ENCODE results near the gene MAT2A.
"Not testable (repeated sequence)": the region's sequence is repeated elsewhere in the genome, so short reads cannot be mapped to it uniquely, and the experiment has no call there.

MAT2A gene

DNA sequence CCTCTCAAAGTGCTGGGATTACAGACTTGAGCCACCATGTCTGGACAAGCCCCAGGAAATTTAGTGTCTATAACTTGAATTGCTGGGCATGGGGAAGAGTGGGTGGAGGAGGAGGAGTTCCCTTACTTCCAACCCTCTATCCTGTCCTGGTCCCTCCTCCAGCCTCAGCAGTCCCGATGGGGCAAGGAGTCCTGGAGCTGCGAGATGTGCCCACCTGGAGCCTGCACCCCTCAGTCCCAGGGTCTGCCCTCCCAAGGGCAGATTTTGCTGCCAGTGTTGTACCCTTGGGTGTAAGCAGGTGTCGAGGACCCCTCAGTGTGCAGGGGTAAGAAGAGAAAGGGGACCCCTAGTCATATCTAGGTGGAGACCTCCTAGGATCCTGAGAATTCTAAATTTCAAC, 41.2 kb downstream of the MAT2A start:
- DNase-seq = no peak

- DNase-seq = no peak
Observed at GRCh38 chr2:85582492-85582891, 43.5 kb downstream of the MAT2A start.

DNA sequence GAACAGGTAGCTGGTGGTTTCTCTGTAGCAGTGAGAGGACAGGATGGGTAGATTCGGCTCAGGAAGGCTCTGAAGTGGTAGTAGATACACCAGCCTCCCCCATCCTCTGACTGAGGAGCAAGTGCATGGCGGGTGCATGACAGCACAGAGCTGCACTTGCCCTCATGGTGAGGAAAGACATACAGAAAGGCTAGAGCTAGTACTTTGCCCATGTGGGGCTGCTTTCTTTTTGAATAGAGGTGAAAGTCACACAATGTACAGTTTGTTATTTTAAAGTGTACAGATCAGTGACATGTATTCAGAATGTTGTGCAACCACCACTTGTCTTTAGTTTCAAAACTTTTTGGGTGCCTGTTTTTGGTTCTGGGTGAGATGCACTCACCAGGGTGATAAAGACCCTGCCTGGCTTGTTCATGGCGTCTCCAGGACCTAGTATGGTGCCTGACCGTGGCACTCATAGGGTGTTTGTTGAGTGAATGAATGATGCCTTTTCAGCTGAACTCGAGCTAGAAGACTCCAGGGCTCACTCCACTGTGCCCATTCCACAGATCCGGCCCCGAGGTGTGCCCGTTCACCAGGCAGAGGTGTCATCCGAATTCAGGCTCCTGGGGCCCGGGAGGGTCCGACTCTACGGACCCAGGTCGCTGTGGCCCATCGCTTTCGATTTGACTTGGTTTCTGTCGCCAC, 44.8 kb downstream of the MAT2A start:
- DNase-seq = no peak

DNA sequence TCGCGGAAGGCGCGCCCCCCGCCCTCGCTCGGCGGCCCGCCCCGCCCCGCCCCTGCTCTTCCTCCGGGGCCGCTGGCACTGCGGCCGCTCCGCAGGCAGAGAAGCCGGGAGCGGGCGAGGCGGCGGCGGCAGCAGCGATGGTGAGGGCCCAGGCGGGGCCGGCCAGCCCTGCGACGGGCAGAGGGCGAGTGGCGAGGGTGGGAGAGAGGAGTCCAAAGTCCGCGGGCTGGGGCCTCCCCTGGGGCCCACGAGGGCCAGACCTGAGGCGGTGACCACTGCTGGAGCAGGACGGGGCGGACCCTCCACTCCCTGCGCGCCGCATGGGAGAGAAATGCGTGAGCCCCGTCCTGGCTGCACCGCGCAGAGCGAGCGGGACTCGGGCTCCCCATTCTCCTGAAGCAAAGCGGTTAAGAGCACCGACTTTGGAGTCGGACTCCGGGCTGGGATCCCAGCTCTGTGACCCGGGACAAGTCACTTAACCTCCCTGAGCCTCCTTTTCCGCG, 45.4 kb downstream of the MAT2A start, which contains the start of gene VAMP5:
TSS of gene VAMP5 (plus strand) at position 78 of the 503 bp plus-strand sequence. CDS start at position 138, 60 bp downstream.
- peak; percentile 19 for DNase-seq

GRCh38 chr2:85584857-85585780, 46.2 kb downstream of the MAT2A start:
- DNase-seq = no peak

DNA sequence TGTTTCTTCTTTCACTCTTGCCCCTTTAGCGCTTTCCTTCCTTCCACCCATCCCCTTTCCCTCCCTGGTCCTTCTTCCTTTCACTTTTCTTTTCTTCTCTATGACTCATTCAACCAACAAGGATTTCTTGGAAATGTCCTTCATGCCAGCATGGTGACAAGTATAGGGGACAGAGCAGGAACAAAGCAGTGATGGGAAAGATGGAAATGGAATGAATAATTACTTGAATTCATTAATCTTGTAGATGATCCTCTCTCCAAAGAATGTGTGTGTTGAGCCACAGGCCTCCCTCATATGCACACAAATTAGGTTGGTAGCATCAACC, 46.8 kb downstream of the MAT2A start:
- DNase-seq = no peak

DNA sequence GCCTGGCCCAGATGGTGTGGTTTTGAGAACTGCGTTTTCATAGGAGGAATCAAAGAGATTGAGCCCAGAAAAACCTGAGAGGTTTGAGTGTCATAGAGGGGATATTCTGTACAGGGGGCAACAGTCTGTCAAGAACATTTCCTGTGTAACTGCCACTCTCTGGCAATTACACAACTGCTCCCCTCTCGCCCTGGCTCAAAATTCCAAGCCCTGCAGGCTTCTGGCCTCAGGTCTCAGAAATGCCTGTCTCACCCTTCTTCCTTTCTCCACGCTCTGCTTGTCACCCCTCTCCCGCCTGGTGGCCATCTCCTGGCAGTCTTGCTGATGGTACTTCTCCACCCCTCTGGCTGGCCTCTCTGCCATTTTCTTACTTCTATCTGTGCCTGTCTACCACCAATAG, 49.3 kb downstream of the MAT2A start:
- no peak for DNase-seq

GRCh38 chr2:85588645-85589044, 49.7 kb downstream of the MAT2A start:
- no peak for DNase-seq

DNA sequence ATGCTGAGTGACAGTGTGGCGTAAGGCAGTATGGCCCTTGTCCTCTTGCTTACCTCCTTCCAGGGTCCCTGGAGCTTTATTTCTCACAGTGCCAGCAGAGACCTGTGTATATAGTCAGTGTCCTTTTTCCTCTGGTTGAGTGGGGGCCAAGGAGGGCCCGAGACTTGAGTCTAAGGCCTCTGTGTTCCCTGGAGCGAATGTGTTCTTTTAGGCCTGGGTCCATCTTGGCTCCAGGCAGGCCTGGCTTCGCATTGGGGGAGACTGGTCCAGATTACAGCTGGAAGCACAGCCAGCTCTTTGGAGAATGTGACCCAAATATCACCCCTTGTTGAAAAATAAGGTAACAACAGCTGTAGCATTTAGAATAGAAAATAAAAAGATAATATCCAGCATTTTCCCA, 50.2 kb downstream of the MAT2A start:
- no peak for DNase-seq

- DNase-seq = no peak
Observed at GRCh38 chr2:85589982-85590791, 51.2 kb downstream of the MAT2A start.

GRCh38 chr2:85590950-85591349, 52.0 kb downstream of the MAT2A start:
- no peak for DNase-seq

GRCh38 chr2:85591563-85591962, 52.6 kb downstream of the MAT2A start:
- no peak for DNase-seq

- DNase-seq = not testable (repeated sequence)
Observed at GRCh38 chr2:85592299-85592698, 53.3 kb downstream of the MAT2A start.

DNA sequence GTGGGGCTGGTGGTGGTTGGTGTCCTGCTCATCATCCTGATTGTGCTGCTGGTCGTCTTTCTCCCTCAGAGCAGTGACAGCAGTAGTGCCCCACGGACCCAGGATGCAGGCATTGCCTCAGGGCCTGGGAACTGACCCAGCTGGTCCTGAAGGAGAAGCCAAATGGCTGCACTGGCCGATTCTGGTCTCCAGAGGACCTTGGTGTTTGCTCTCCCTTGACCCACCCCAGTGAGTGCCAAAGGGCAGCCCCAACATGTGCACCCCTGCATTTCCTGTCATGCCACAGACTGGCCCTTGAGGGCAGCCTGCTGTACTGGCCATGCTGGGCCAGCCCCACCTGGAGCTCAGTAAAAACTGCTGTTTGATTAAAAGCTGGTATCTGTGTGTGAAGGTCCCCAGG, 54.1 kb downstream of the MAT2A start:
- DNase-seq = no peak

Measured in effector CD4-positive, alpha-beta T cell (primary cell).